SK-N-SH (cell line): ENCODE data around the gene TEKT5. TPM values are rescaled to one million over a fixed set of nuclear protein-coding genes. Genes with fewer than 3 reads are reported as not detected.

Experiments
- CTCF ChIA-PET: fragments of 300-600, 350-600 bp; formaldehyde crosslinking; extraction: SDS; loops from one replicate; lab custom pipeline; 2021; lab: Yijun Ruan, JAX
- POLR2A ChIA-PET: fragments of 350-600 bp; sonication (Branson Sonifier 250); formaldehyde crosslinking; extraction: SDS; loops from one replicate; lab custom pipeline; 2020; ENCODE audit warnings: antibody characterized with exemption, inconsistent platforms; lab: Yijun Ruan, JAX
- DNase-seq: peaks from one replicate; pipeline ENCODE4 v3.0.0; 2012
- H2AFZ ChIP-seq: fragments of 200-600 bp; sonication (generic); 2 replicates; pipeline ENCODE4 v1.8.1; 2016; ENCODE audit warnings: antibody characterized with exemption, mild to moderate bottlenecking, low read depth
- H3F3A ChIP-seq: fragments of 200-600 bp; sonication (generic); replicated peaks from 2 replicates; pipeline ENCODE3; 2016; ENCODE audit warnings: antibody characterized with exemption, mild to moderate bottlenecking; ENCODE audit not compliant: insufficient read depth
- H3K27ac ChIP-seq, 2 experiments: fragments of 200-500 bp in 1 of 2; fragments of 200-600 bp in 1 of 2; sonication (Bioruptor generic) in 1 of 2; sonication (generic), shearing (Covaris generic) in 1 of 2; 2 replicates each; pipeline versions ENCODE4 v1.5.1 to v1.6.1; 2014 to 2016; ENCODE audit warnings: low read depth in 2 of 2, inconsistent platforms in 1 of 2, low read length in 1 of 2, mild to moderate bottlenecking in 1 of 2, mixed read lengths in 1 of 2
- H3K27me3 ChIP-seq: fragments of 200-600 bp; sonication (generic), shearing (Covaris generic); 2 replicates; pipeline ENCODE4 v1.6.1; 2016; ENCODE audit warnings: mixed run types; ENCODE audit not compliant: insufficient read depth
- H3K36me3 ChIP-seq, 2 experiments: fragments of 200-500 bp in 1 of 2; fragments of 200-600 bp in 1 of 2; sonication (Bioruptor generic) in 1 of 2; sonication (generic) in 1 of 2; replicated peaks in 1 of 2; 2 replicates each; pipeline versions ENCODE3 to v1.5.1; 2014 to 2016; ENCODE audit warnings: low read length in 1 of 2, mild to moderate bottlenecking in 1 of 2; ENCODE audit not compliant: insufficient read depth in 2 of 2, control insufficient read depth in 1 of 2
- H3K4me1 ChIP-seq, 2 experiments: fragments of 200-500 bp in 1 of 2; fragments of 200-600 bp in 1 of 2; sonication (Bioruptor generic) in 1 of 2; sonication (generic), shearing (Covaris generic) in 1 of 2; 2 replicates each; pipeline versions ENCODE4 v1.5.1 to v1.6.1; 2014 to 2016; ENCODE audit warnings: low read depth in 1 of 2, low read length in 1 of 2, mixed run types in 1 of 2; ENCODE audit not compliant: insufficient read depth in 2 of 2, control insufficient read depth in 1 of 2
- H3K4me2 ChIP-seq: fragments of 200-600 bp; sonication (generic), shearing (Covaris generic); 2 replicates; pipeline ENCODE4 v1.6.1; 2017; ENCODE audit warnings: mixed run types
- H3K4me3 ChIP-seq, 2 experiments: fragments of 200-500 bp in 1 of 2; fragments of 200-600 bp in 1 of 2; sonication (Bioruptor generic) in 1 of 2; sonication (generic), shearing (Covaris generic) in 1 of 2; 2 replicates each; pipeline versions ENCODE4 v1.5.1 to v1.8.1; 2014 to 2016; ENCODE audit warnings: low read depth in 2 of 2, inconsistent platforms in 1 of 2, low read length in 1 of 2, mild to moderate bottlenecking in 1 of 2, mixed read lengths in 1 of 2, moderate library complexity in 1 of 2
- H3K79me2 ChIP-seq: fragments of 200-600 bp; sonication (generic); 2 replicates; pipeline ENCODE4 v1.8.1; 2017; ENCODE audit warnings: mild to moderate bottlenecking; ENCODE audit not compliant: insufficient read depth
- H3K9ac ChIP-seq: fragments of 200-600 bp; sonication (generic); 2 replicates; pipeline ENCODE4 v1.6.1; 2017; ENCODE audit warnings: mixed run types
- H3K9me2 ChIP-seq: fragments of 200-600 bp; sonication (generic); 2 replicates; pipeline ENCODE4 v1.6.1; 2017; ENCODE audit warnings: mixed run types
- H3K9me3 ChIP-seq: fragments of 200-600 bp; sonication (generic); 2 replicates; pipeline ENCODE4 v1.6.1; 2017; ENCODE audit warnings: mixed run types, mild to moderate bottlenecking, moderate library complexity
- H4K20me1 ChIP-seq: fragments of 200-600 bp; sonication (generic); 2 replicates; pipeline ENCODE4 v1.6.1; 2017; ENCODE audit warnings: mild to moderate bottlenecking, mixed run types; ENCODE audit not compliant: insufficient read depth
- ELF1 ChIP-seq: IDR thresholded peaks from 2 replicates; pipeline ENCODE4 v1.4.0; 2012
- FOXJ3 ChIP-seq: sonication (generic); formaldehyde crosslinking; IDR thresholded peaks from 2 replicates; pipeline ENCODE4 v1.5.1; 2020; ENCODE audit warnings: mild to moderate bottlenecking, missing genetic modification reagents
- GABPA ChIP-seq: IDR thresholded peaks from 2 replicates; pipeline ENCODE4 v1.4.0; 2012; ENCODE audit warnings: low read depth, mild to moderate bottlenecking
- IRF3 ChIP-seq: fragments of 150-350 bp; IDR thresholded peaks from 2 replicates; pipeline ENCODE4 v1.6.1; 2016; ENCODE audit warnings: mild to moderate bottlenecking, low read depth, low read length
- JUND ChIP-seq: IDR thresholded peaks from 2 replicates; pipeline ENCODE4 v1.4.0; 2012
- MAX ChIP-seq: IDR thresholded peaks from 2 replicates; pipeline ENCODE4 v1.4.0; 2012; ENCODE audit warnings: low read depth
- MXI1 ChIP-seq: IDR thresholded peaks from 2 replicates; pipeline ENCODE4 v1.6.1; 2012; ENCODE audit warnings: mild to moderate bottlenecking, low read depth, low read length, improper control_type of control experiment
- NRF1 ChIP-seq: IDR thresholded peaks from 2 replicates; pipeline ENCODE4 v1.6.1; 2012; ENCODE audit warnings: low read depth, mild to moderate bottlenecking, low read length
- PBX3 ChIP-seq: IDR thresholded peaks from 2 replicates; pipeline ENCODE4; 2012
- REST ChIP-seq: IDR thresholded peaks from 2 replicates; pipeline ENCODE4 v1.6.1; 2012; ENCODE audit warnings: mild to moderate bottlenecking, low read depth, low read length, moderate library complexity
- RFX5 ChIP-seq: IDR thresholded peaks from 2 replicates; pipeline ENCODE4 v1.6.1; 2012; ENCODE audit warnings: mild to moderate bottlenecking, improper control_type of control experiment, low read length
- RXRA ChIP-seq: IDR thresholded peaks from 2 replicates; pipeline ENCODE4 v1.4.0; 2012; ENCODE audit warnings: low read depth, mild to moderate bottlenecking, borderline replicate concordance
- SMC3 ChIP-seq: IDR thresholded peaks from 2 replicates; pipeline ENCODE4 v1.6.1; 2012; ENCODE audit warnings: low read depth, low read length, improper control_type of control experiment
- TAF1 ChIP-seq: IDR thresholded peaks from 2 replicates; pipeline ENCODE4 v1.6.1; 2012; ENCODE audit warnings: low read depth, mild to moderate bottlenecking, low read length, moderate library complexity, borderline replicate concordance
- TCF12 ChIP-seq: IDR thresholded peaks from 2 replicates; pipeline ENCODE4 v1.4.0; 2012
- TEAD4 ChIP-seq: IDR thresholded peaks from 2 replicates; pipeline ENCODE4 v1.4.0; 2012; ENCODE audit warnings: mild to moderate bottlenecking, borderline replicate concordance; ENCODE audit not compliant: insufficient read depth
- USF1 ChIP-seq: IDR thresholded peaks from 2 replicates; pipeline ENCODE4 v1.4.0; 2012; ENCODE audit warnings: low read depth, borderline replicate concordance
- USF2 ChIP-seq: fragments of 150-350 bp; IDR thresholded peaks from 2 replicates; pipeline ENCODE4 v1.6.1; 2017; ENCODE audit warnings: antibody characterized with exemption, low read length, low read depth, borderline replicate concordance
- WGBS: methylation state at CpG from one replicate; pipeline ENCODE4 v1.1.6; 2017; ENCODE audit warnings: low lambda C conversion rate; 5-methylcytosine and 5-hydroxymethylcytosine counted together
- polyA plus RNA-seq, 3 experiments: library from polyadenylated mRNA; depleted of rRNA; stranded (reverse); fragments of >200 nt; gene quantifications; 2 replicates each; pipeline ENCODE4 v1.2.3, GENCODE V29; 2012

Gene TEKT5
- polyA plus RNA-seq, 1 of the 3 experiments (the other 2 are of a cell fraction): not detected

GRCh38 chr16:10654592-10655414 is 39.9 kb downstream of the TEKT5 start:
- TF ChIP-seq JUND (no peak), TEAD4 (no peak), REST (no peak), NRF1 (no peak), PBX3 (no peak), IRF3 (no peak), RFX5 (no peak), RXRA (no peak), MAX (no peak), USF2 (no peak), TAF1 (no peak), MXI1 (no peak), GABPA (no peak), FOXJ3 (no peak), ELF1 (no peak), TCF12 (no peak), USF1 (no peak), SMC3 (no peak)
- no peak overlapping the region for H2AFZ ChIP-seq
- no peaks in the 10 kb centered on the region for H3K79me2 ChIP-seq
- DNase-seq: no peak
- no peaks in the 10 kb centered on the region for H3K9me2 ChIP-seq
- H3K27ac ChIP-seq: no peak overlapping the region
- H3F3A ChIP-seq: no peaks in the 10 kb centered on the region
- no peaks in the 10 kb centered on the region for H3K27me3 ChIP-seq
- no peak overlapping the region for H3K4me2 ChIP-seq
- H3K9me3 ChIP-seq: no peaks in the 10 kb centered on the region
- H3K4me1 ChIP-seq: peaks cover 0 to 5% of the 10 kb centered on the region in 2 experiments; a peak in 1 of 4 replicates
- 80% methylated on average over 8 of the region's 8 CpGs for WGBS
- H3K36me3 ChIP-seq: no peaks in the 10 kb centered on the region
- ChIA-PET POLR2A (no interaction called here), CTCF (interaction anchor here (1.2 to 1.5 kb wide), 2 partner anchors 13 to 86 kb away, joined by 3 read pairs; no protein-coding TSS in a partner anchor)
- no peak overlapping the region for H3K9ac ChIP-seq
- H4K20me1 ChIP-seq: no peaks in the 10 kb centered on the region
- H3K4me3 ChIP-seq: no peak overlapping the region
